ENCODE measurements around the gene MERTK. TPM values are rescaled to one million over a fixed set of nuclear protein-coding genes. Genes with fewer than 3 reads are reported as not detected.

MERTK gene
- total RNA-seq, 1 donor: under 0.01 TPM

- peak; percentile 70 for DNase-seq (ENCODE audit: low read depth)
- no peak overlapping the region for H3K4me3 ChIP-seq (ENCODE audit: low read depth, low read length)
- no peak for TF ChIP-seq CTCF (IDR thresholded peaks at IDR 0.05; ENCODE audit: insufficient read depth, low read depth, low read length)
Observed at GRCh38 chr2:111946294-111947114, 48.1 kb downstream of the MERTK start.

- no peak for DNase-seq (ENCODE audit: low read depth)
Observed at GRCh38 chr2:111947219-111947618, 48.8 kb downstream of the MERTK start.

GRCh38 chr2:111948832-111949231 lies 50.4 kb downstream of the MERTK start:
- no peak overlapping the region for H3K4me3 ChIP-seq (ENCODE audit: low read depth, low read length)
- no peak for TF ChIP-seq CTCF (IDR thresholded peaks at IDR 0.05; ENCODE audit: insufficient read depth, low read depth, low read length)
- no peak for DNase-seq (ENCODE audit: low read depth)

More at GRCh38 chr2:111947219-111947618, 48.8 kb downstream of the MERTK start:
- TF ChIP-seq CTCF (IDR thresholded peaks at IDR 0.05; ENCODE audit: insufficient read depth, low read depth, low read length): no peak
- H3K4me3 ChIP-seq (ENCODE audit: low read depth, low read length): no peak overlapping the region

DNA sequence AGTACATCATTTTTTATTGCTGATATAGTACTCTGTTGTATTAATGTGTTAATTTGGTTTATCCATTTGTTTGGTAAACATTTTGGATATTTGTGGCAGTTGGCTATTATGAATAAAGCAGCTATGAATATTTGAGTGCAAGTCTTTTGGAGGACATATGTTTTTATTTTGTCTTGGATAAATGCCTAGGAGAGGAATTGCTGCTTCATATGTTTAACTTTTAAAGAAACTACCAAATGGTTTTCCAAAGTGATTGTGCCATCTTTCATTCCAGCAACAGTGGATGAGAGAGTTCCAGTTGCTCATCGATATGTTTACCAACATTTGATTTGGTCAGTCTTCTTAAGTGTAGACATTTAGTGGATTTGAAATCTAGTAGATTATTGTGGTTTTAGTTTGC lies 51.8 kb downstream of the MERTK start:
- TF ChIP-seq CTCF (IDR thresholded peaks at IDR 0.05; ENCODE audit: insufficient read depth, low read depth, low read length): no peak
- DNase-seq (ENCODE audit: low read depth): peak; percentile 10
- no peak overlapping the region for H3K4me3 ChIP-seq (ENCODE audit: low read depth, low read length)

- H3K4me3 ChIP-seq (ENCODE audit: low read depth, low read length): no peak overlapping the region
- no peak for TF ChIP-seq CTCF (IDR thresholded peaks at IDR 0.05; ENCODE audit: insufficient read depth, low read depth, low read length)
- no peak for DNase-seq (ENCODE audit: low read depth)
Observed at GRCh38 chr2:111951486-111951885, 53.1 kb downstream of the MERTK start.

GRCh38 chr2:111952871-111953452 lies 54.6 kb downstream of the MERTK start:
- TF ChIP-seq CTCF (IDR thresholded peaks at IDR 0.05; ENCODE audit: insufficient read depth, low read depth, low read length): no peak
- no peak overlapping the region for H3K4me3 ChIP-seq (ENCODE audit: low read depth, low read length)
- DNase-seq (ENCODE audit: low read depth): no peak

Data from fibroblast of villous mesenchyme (primary cell).